K562 (cell line): Measurements from ENCODE around the gene B9D2. TPM values are rescaled to one million over a fixed set of nuclear protein-coding genes. Genes with fewer than 3 reads are reported as not detected.

Experiments used
- CREB3L1 ChIP-seq: fragments of 450-650 bp; IDR thresholded peaks from 2 replicates; pipeline ENCODE4 v1.6.1; 2014; ENCODE audit warnings: low read depth, mild to moderate bottlenecking, moderate library complexity, borderline replicate concordance
- CSDE1 ChIP-seq, 2 experiments: fragments of 450-650 bp; IDR thresholded peaks; 2 replicates each; pipeline ENCODE4 v1.6.1; 2016; ENCODE audit warnings: mild to moderate bottlenecking in 1 of 2
- EWSR1 ChIP-seq: fragments of 450-650 bp; IDR thresholded peaks from 2 replicates; pipeline ENCODE4 v1.6.1; 2018; ENCODE audit warnings: borderline replicate concordance, mild to moderate bottlenecking, low read depth, moderate library complexity; ENCODE audit not compliant: partially characterized antibody
- FOXO4 ChIP-seq: fragments of 450-650 bp; formaldehyde crosslinking; IDR thresholded peaks from 2 replicates; pipeline ENCODE4 v1.4.0; 2020; ENCODE audit warnings: mild to moderate bottlenecking, moderate library complexity
- HLTF ChIP-seq: fragments of 450-650 bp; IDR thresholded peaks from 2 replicates; pipeline ENCODE4 v1.6.1; 2016
- IRF2 ChIP-seq: sonication (generic); formaldehyde crosslinking; IDR thresholded peaks from 2 replicates; pipeline ENCODE4 v1.8.1; 2022; ENCODE audit warnings: mild to moderate bottlenecking, missing genetic modification reagents
- PCBP1 ChIP-seq: fragments of 200-400 bp; formaldehyde crosslinking; IDR thresholded peaks from 2 replicates; pipeline ENCODE4 v1.6.1; 2018; ENCODE audit warnings: mild to moderate bottlenecking, low read depth, low read length; ENCODE audit not compliant: poor library complexity, severe bottlenecking
- TAF1 ChIP-seq: IDR thresholded peaks from 2 replicates; pipeline ENCODE4 v1.6.1; 2011; ENCODE audit warnings: mild to moderate bottlenecking, low read length, moderate library complexity; ENCODE audit not compliant: insufficient read depth, control insufficient read depth, severe bottlenecking; ENCODE audit errors: extremely low read depth
- THRB ChIP-seq: fragments of 450-650 bp; formaldehyde crosslinking; conservative IDR thresholded peaks from 2 replicates; pipeline ENCODE4 v1.4.0; 2022; ENCODE audit warnings: mild to moderate bottlenecking, missing genetic modification characterization
- ZNF277 ChIP-seq: fragments of 250-450 bp; sonication (Bioruptor Pico); IDR thresholded peaks from 2 replicates; pipeline ENCODE4 v1.8.0; 2022; ENCODE audit warnings: inconsistent platforms, mild to moderate bottlenecking, moderate library complexity, borderline replicate concordance
- ZNF318 ChIP-seq, 2 experiments: fragments of 450-650 bp; IDR thresholded peaks; 2 replicates each; pipeline ENCODE4 v1.6.1; 2016; ENCODE audit warnings: mild to moderate bottlenecking in 2 of 2, borderline replicate concordance in 1 of 2, low read depth in 1 of 2, moderate library complexity in 1 of 2
- ZNF583 ChIP-seq: fragments of 250-450 bp; sonication (Bioruptor Pico); IDR thresholded peaks from 2 replicates; pipeline ENCODE4 v1.4.0; 2020
- polyA plus RNA-seq, 8 experiments: library from polyadenylated mRNA; depleted of rRNA in 4 of 8; stranded (reverse) in 5 of 8; unstranded in 3 of 8; fragments of >200 nt; fragmentation: Nextera tagmentation in 2 of 8; fragmentation: Illumina TruSeq in 1 of 8; extraction: Ambion mirVana in 2 of 8; extraction: Trizol in 1 of 8; gene quantifications; 2 replicates each; pipeline versions ENCODE4 v1.2.1 to v1.2.3, GENCODE V29; 2011 to 2014; ENCODE audit warnings: inconsistent platforms in 1 of 8, missing spikeins in 1 of 8
- total RNA-seq, 7 experiments: library from RNA; depleted of rRNA in 6 of 7; stranded (reverse); fragments of >200 nt in 6 of 7; fragmentation: Illumina TruSeq in 2 of 7; extraction: Trizol in 2 of 7; gene quantifications; 2 replicates each; pipeline versions ENCODE4 v1.2.1 to v1.2.3, GENCODE V29; 2011 to 2021; ENCODE audit warnings: low replicate concordance in 1 of 7

Gene B9D2
- total and polyA plus RNA-seq, 9 of the 15 experiments (the other 6 are each of a cell fraction or from before 2014, with no cell fraction given), result 0.83 to 6.9 (median 2.8) TPM

- TF ChIP-seq THRB (CRISPR knock-in tag) (peak; percentile 65; the same call in 1 of the 2 replicates), ZNF318 (IDR thresholded peaks at IDR 0.05; ENCODE audit: borderline replicate concordance in 1 of 2, low read depth in 1 of 2) (no peak), CSDE1 (IDR thresholded peaks at IDR 0.05) (peak; percentile 85 to 94), TAF1 (no peak), EWSR1 (no peak), HLTF (no peak), PCBP1 (no peak), CREB3L1 (0 out of 2 replicates have a peak, but pooled peaks have one; percentile 18), ZNF277 (CRISPR knock-in tag) (no peak), FOXO4 (CRISPR knock-in tag) (peak; percentile 39; the same call in 1 of the 2 replicates), ZNF583 (no peak), IRF2 (no peak)
Measured at GRCh38 chr19:41363753-41364523, at the start of gene B9D2 (continued).
